HUES48 (cell line): ENCODE data around the gene ARSI.

ENCODE experiments used
- H3K27ac ChIP-seq: one replicate; pipeline ENCODE4 v1.7.0; 2013; ENCODE audit warnings: low read depth, low read length, inconsistent platforms
- H3K27me3 ChIP-seq: 2 replicates; pipeline ENCODE4 v1.6.1; 2013; ENCODE audit warnings: mild to moderate bottlenecking, low read length; ENCODE audit not compliant: control insufficient read depth, insufficient read depth
- H3K36me3 ChIP-seq: 2 replicates; pipeline ENCODE4 v1.6.1; 2013; ENCODE audit warnings: low read length; ENCODE audit not compliant: control insufficient read depth, insufficient read depth
- H3K4me1 ChIP-seq: 2 replicates; pipeline ENCODE4 v1.6.1; 2013; ENCODE audit warnings: mild to moderate bottlenecking, low read length; ENCODE audit not compliant: control insufficient read depth, insufficient read depth
- H3K4me3 ChIP-seq: 2 replicates; pipeline ENCODE4 v1.5.1; 2013; ENCODE audit warnings: mild to moderate bottlenecking, low read depth, low read length
- H3K9ac ChIP-seq: 2 replicates; pipeline ENCODE4 v1.6.1; 2013; ENCODE audit warnings: mild to moderate bottlenecking, low read depth, low read length, moderate library complexity
- H3K9me3 ChIP-seq: 2 replicates; pipeline ENCODE4 v1.6.1; 2013; ENCODE audit warnings: low read length; ENCODE audit not compliant: control insufficient read depth, insufficient read depth

The ARSI gene

GRCh38 chr5:150341331-150341730 lies 38.6 kb upstream of the ARSI start:
- Histone ChIP-seq H3K27me3 (no peaks in the 10 kb centered on the region), H3K4me1 (no peaks in the 10 kb centered on the region), H3K36me3 (no peaks in the 10 kb centered on the region), H3K4me3 (no peak overlapping the region), H3K9ac (no peak overlapping the region), H3K27ac (no peak overlapping the region), H3K9me3 (no peaks in the 10 kb centered on the region)

GRCh38 chr5:150340614-150341255 lies 38.0 kb upstream of the ARSI start:
- H3K4me3 ChIP-seq, result no peak overlapping the region
- H3K9me3 ChIP-seq, result no peaks in the 10 kb centered on the region
- no peak overlapping the region for H3K27ac ChIP-seq
- no peaks in the 10 kb centered on the region for H3K27me3 ChIP-seq
- H3K36me3 ChIP-seq, result no peaks in the 10 kb centered on the region
- no peak overlapping the region for H3K9ac ChIP-seq
- H3K4me1 ChIP-seq, result no peaks in the 10 kb centered on the region

GRCh38 chr5:150339841-150340240 lies 37.1 kb upstream of the ARSI start:
- Histone ChIP-seq H3K9me3 (no peaks in the 10 kb centered on the region), H3K4me3 (no peak overlapping the region), H3K4me1 (no peaks in the 10 kb centered on the region), H3K27ac (no peak overlapping the region), H3K36me3 (no peaks in the 10 kb centered on the region), H3K9ac (no peak overlapping the region), H3K27me3 (no peaks in the 10 kb centered on the region)

GRCh38 chr5:150339165-150339564 lies 36.5 kb upstream of the ARSI start:
- H3K36me3 ChIP-seq, result no peaks in the 10 kb centered on the region
- H3K9ac ChIP-seq, result no peak overlapping the region
- no peaks in the 10 kb centered on the region for H3K27me3 ChIP-seq
- no peak overlapping the region for H3K4me3 ChIP-seq
- no peaks in the 10 kb centered on the region for H3K9me3 ChIP-seq
- H3K27ac ChIP-seq, result no peak overlapping the region
- H3K4me1 ChIP-seq, result no peaks in the 10 kb centered on the region

- H3K4me3 ChIP-seq, result no peak overlapping the region
- H3K4me1 ChIP-seq, result no peaks in the 10 kb centered on the region
- H3K9ac ChIP-seq, result no peak overlapping the region
- H3K9me3 ChIP-seq, result no peaks in the 10 kb centered on the region
- H3K27me3 ChIP-seq, result no peaks in the 10 kb centered on the region
- H3K36me3 ChIP-seq, result no peaks in the 10 kb centered on the region
- H3K27ac ChIP-seq, result no peak overlapping the region
These were observed 35.8 kb upstream of the ARSI start for GRCh38 chr5:150338546-150338945.

GRCh38 chr5:150335778-150336177 lies 33.1 kb upstream of the ARSI start:
- no peak overlapping the region for H3K4me3 ChIP-seq
- no peaks in the 10 kb centered on the region for H3K27me3 ChIP-seq
- H3K9ac ChIP-seq, result no peak overlapping the region
- no peak overlapping the region for H3K27ac ChIP-seq
- H3K4me1 ChIP-seq, result no peaks in the 10 kb centered on the region
- no peaks in the 10 kb centered on the region for H3K9me3 ChIP-seq
- no peaks in the 10 kb centered on the region for H3K36me3 ChIP-seq

GRCh38 chr5:150333400-150333799 lies 30.7 kb upstream of the ARSI start:
- Histone ChIP-seq H3K27ac (no peak overlapping the region), H3K9me3 (no peaks in the 10 kb centered on the region), H3K27me3 (no peaks in the 10 kb centered on the region), H3K4me1 (no peaks in the 10 kb centered on the region), H3K4me3 (no peak overlapping the region), H3K36me3 (no peaks in the 10 kb centered on the region), H3K9ac (no peak overlapping the region)

GRCh38 chr5:150329881-150330876 lies 27.5 kb upstream of the ARSI start:
- H3K27ac ChIP-seq, result no peak overlapping the region
- no peak overlapping the region for H3K9ac ChIP-seq
- no peaks in the 10 kb centered on the region for H3K36me3 ChIP-seq
- no peaks in the 10 kb centered on the region for H3K27me3 ChIP-seq
- H3K4me1 ChIP-seq, result no peaks in the 10 kb centered on the region
- H3K9me3 ChIP-seq, result no peaks in the 10 kb centered on the region
- no peak overlapping the region for H3K4me3 ChIP-seq

GRCh38 chr5:150329038-150329437 lies 26.3 kb upstream of the ARSI start:
- H3K27ac ChIP-seq, result no peak overlapping the region
- no peaks in the 10 kb centered on the region for H3K4me1 ChIP-seq
- H3K4me3 ChIP-seq, result no peak overlapping the region
- no peaks in the 10 kb centered on the region for H3K9me3 ChIP-seq
- no peaks in the 10 kb centered on the region for H3K27me3 ChIP-seq
- no peaks in the 10 kb centered on the region for H3K36me3 ChIP-seq
- H3K9ac ChIP-seq, result no peak overlapping the region

GRCh38 chr5:150328515-150328914 lies 25.8 kb upstream of the ARSI start:
- Histone ChIP-seq H3K9me3 (no peaks in the 10 kb centered on the region), H3K4me3 (no peak overlapping the region), H3K4me1 (no peaks in the 10 kb centered on the region), H3K36me3 (no peaks in the 10 kb centered on the region), H3K9ac (no peak overlapping the region), H3K27me3 (no peaks in the 10 kb centered on the region), H3K27ac (no peak overlapping the region)

- no peaks in the 10 kb centered on the region for H3K36me3 ChIP-seq
- no peak overlapping the region for H3K9ac ChIP-seq
- no peaks in the 10 kb centered on the region for H3K9me3 ChIP-seq
- no peak overlapping the region for H3K27ac ChIP-seq
- no peaks in the 10 kb centered on the region for H3K27me3 ChIP-seq
- no peak overlapping the region for H3K4me3 ChIP-seq
- H3K4me1 ChIP-seq, result no peaks in the 10 kb centered on the region
These were observed 24.4 kb upstream of the ARSI start for GRCh38 chr5:150327139-150327538.
